AG04449 (cell line): ENCODE data around the gene ITGA11.
A peak's percentile ranks its signal among the peaks of the same experiment; 100 is the strongest.

Source experiments
- CTCF ChIA-PET: fragments of 350-600 bp; formaldehyde crosslinking; extraction: SDS; loops from one replicate; lab custom pipeline; 2021; ENCODE audit warnings: antibody characterized with exemption; lab: Yijun Ruan, JAX
- POLR2A ChIA-PET: fragments of 400-600, 350-600 bp; formaldehyde crosslinking; extraction: SDS; loops from one replicate; lab custom pipeline; 2020; ENCODE audit warnings: antibody characterized with exemption, inconsistent platforms; lab: Yijun Ruan, JAX
- DNase-seq: peaks from one replicate; pipeline ENCODE4 v3.0.0-alpha.2; 2010; ENCODE audit warnings: low read depth, low spot score
- H3K4me3 ChIP-seq: 2 replicates; pipeline ENCODE4 v1.5.1; 2011; ENCODE audit warnings: low read depth, mild to moderate bottlenecking, control low read depth, low read length
- CTCF ChIP-seq: IDR thresholded peaks from one replicate; pipeline ENCODE4 v1.5.1; 2011; ENCODE audit warnings: mild to moderate bottlenecking, moderate library complexity, low read length, control low read depth, inconsistent platforms; ENCODE audit not compliant: insufficient read depth; ENCODE audit errors: missing control alignments

ITGA11 gene

GRCh38 chr15:68285259-68285980 is 146.5 kb downstream of the ITGA11 start:
- no peak for DNase-seq
- POLR2A ChIA-PET: no interaction called here
- CTCF ChIA-PET: no interaction called here
- TF ChIP-seq CTCF: no peak
- H3K4me3 ChIP-seq: no peak overlapping the region

- no peak for DNase-seq
- ChIA-PET POLR2A (no interaction called here), CTCF (no interaction called here)
- no peak for TF ChIP-seq CTCF
- no peak overlapping the region for H3K4me3 ChIP-seq
These were observed 147.2 kb downstream of the ITGA11 start for GRCh38 chr15:68284616-68285258.

- ChIA-PET CTCF (interaction anchor here (0.6 to 13.7 kb wide), 2 partner anchors 31 to 388 kb away, joined by 3 to 134 read pairs; no protein-coding TSS in a partner anchor), POLR2A (interaction anchor here (0.6 to 1.0 kb wide), 2 partner anchors 31 to 51 kb away, joined by 3 to 5 read pairs; no protein-coding TSS in a partner anchor)
- no peak for TF ChIP-seq CTCF
- H3K4me3 ChIP-seq: no peak overlapping the region
- no peak for DNase-seq
These were observed 148.6 kb downstream of the ITGA11 start for GRCh38 chr15:68283401-68283800.

- DNase-seq: no peak
- ChIA-PET CTCF (interaction anchor here (0.9 to 13.7 kb wide), 4 partner anchors 21 to 269 kb away, joined by 3 to 134 read pairs (median 3); no protein-coding TSS in a partner anchor), POLR2A (interaction anchor here (0.8 to 1.1 kb wide), 2 partner anchors 9 to 28 kb away, joined by 3 to 4 read pairs; no protein-coding TSS in a partner anchor)
- TF ChIP-seq CTCF: no peak
- H3K4me3 ChIP-seq: peak overlapping the region; percentile 99
These were observed 151.0 kb downstream of the ITGA11 start for GRCh38 chr15:68281008-68281407.

GRCh38 chr15:68279779-68280753 is 151.9 kb downstream of the ITGA11 start:
- POLR2A ChIA-PET: interaction anchor here (0.8 to 1.1 kb wide), 2 partner anchors 8 to 10 kb away, joined by 3 to 4 read pairs; no protein-coding TSS in a partner anchor
- TF ChIP-seq CTCF: no peak
- CTCF ChIA-PET: interaction anchor here (1.0 to 13.7 kb wide), 4 partner anchors 20 to 595 kb away, joined by 3 to 134 read pairs (median 3); no protein-coding TSS in a partner anchor
- peak overlapping the region; percentile 99 for H3K4me3 ChIP-seq
- DNase-seq: no peak
